ENCODE measurements around the gene LEMD3. TPM values are rescaled to one million over a fixed set of nuclear protein-coding genes. Genes with fewer than 3 reads are reported as not detected.

Gene LEMD3
- total and polyA plus RNA-seq, 2 of the 8 experiments (the other 6 are each of a cell fraction or from before 2014, with no cell fraction given) = 5.8 to 33.2 TPM

- H3K18ac ChIP-seq (ENCODE audit: extremely low read depth, low read length) = no peak overlapping the region
Measured at GRCh38 chr12:65204886-65205525, 35.6 kb downstream of the LEMD3 start.

More at GRCh38 chr12:65204886-65205525, 35.6 kb downstream of the LEMD3 start:
- Histone ChIP-seq H3K4me2 (ENCODE audit: insufficient read depth in 1 of 2, low read depth in 2 of 2, low read length in 2 of 2) (no peak overlapping the region), H3K79me1 (ENCODE audit: low read depth, low read length) (peaks cover 7% of the 10 kb centered on the region), H2BK5ac (ENCODE audit: low read depth, low read length) (no peak overlapping the region), H3K14ac (ENCODE audit: insufficient read length) (no peak overlapping the region), H2BK15ac (ENCODE audit: low read length) (no peak overlapping the region), H3K27me3 (replicated peaks in 1 of 4; ENCODE audit: control insufficient read depth in 3 of 4, extremely low read depth in 1 of 4, insufficient read depth in 3 of 4, low read length in 3 of 4) (no peaks in the 10 kb centered on the region), H2AK5ac (ENCODE audit: low read depth, low read length) (no peak overlapping the region), H2BK20ac (ENCODE audit: low read length) (no peak overlapping the region), H3K56ac (replicated peaks; ENCODE audit: insufficient read length, low read depth, low read length) (no peak overlapping the region), H3K23me2 (ENCODE audit: low read depth, low read length) (no peaks in the 10 kb centered on the region), H4K91ac (replicated peaks; ENCODE audit: insufficient read length, low read length) (no peak overlapping the region), H4K20me1 (replicated peaks in 1 of 2; ENCODE audit: control insufficient read depth in 1 of 2, insufficient read depth in 2 of 2, low read length in 2 of 2) (peaks cover 0 to 4% of the 10 kb centered on the region in 2 experiments), H3K4me1 (replicated peaks in 1 of 4; ENCODE audit: control insufficient read depth in 3 of 4, insufficient read depth in 4 of 4, low read length in 3 of 4) (no peaks in the 10 kb centered on the region; a peak in 1 of 7 replicates), H2AFZ (ENCODE audit: low read length) (no peak overlapping the region), H3K27ac (ENCODE audit: low read depth, low read length) (no peak overlapping the region), H2BK120ac (replicated peaks; ENCODE audit: low read depth, low read length) (no peak overlapping the region), H4K5ac (ENCODE audit: insufficient read length, low read depth, low read length) (no peak overlapping the region), H3K36me3 (ENCODE audit: control insufficient read depth in 2 of 4, insufficient read depth in 4 of 4, low read length in 3 of 4) (no peaks in the 10 kb centered on the region), H3K4ac (replicated peaks; ENCODE audit: insufficient read length, low read depth, low read length) (no peak overlapping the region), H3K4me3 (ENCODE audit: extremely low read depth in 1 of 4, insufficient read depth in 2 of 4, low read depth in 3 of 4, low read length in 4 of 4) (no peak overlapping the region), H2BK12ac (ENCODE audit: low read depth, low read length) (no peak overlapping the region), H3K79me2 (ENCODE audit: control insufficient read depth in 1 of 2, insufficient read depth in 2 of 2, low read length in 2 of 2) (peaks cover 0 to 93% of the 10 kb centered on the region in 2 experiments; a peak in 2 of 4 replicates), H4K8ac (ENCODE audit: extremely low read depth, insufficient read depth, low read length) (no peak overlapping the region), H3K9me3 (ENCODE audit: insufficient read depth in 2 of 2, low read depth in 1 of 2, low read length in 1 of 2) (no peaks in the 10 kb centered on the region), H3K23ac (ENCODE audit: insufficient read length) (no peak overlapping the region), H3K9ac (replicated peaks in 1 of 4; ENCODE audit: extremely low read depth in 1 of 4, low read depth in 3 of 4, low read length in 3 of 4) (no peak overlapping the region)
- DNase-seq (ENCODE audit: low read depth in 1 of 2, low spot score in 2 of 2) (no peak), FAIRE-seq (no peak)
- no peak for TF ChIP-seq TCF12 (IDR thresholded peaks at IDR 0.05; ENCODE audit: low read depth, low read length)
- TF ChIP-seq GABPA (IDR thresholded peaks at IDR 0.05; ENCODE audit: borderline replicate concordance, insufficient read depth, low read length) = no peak
- TF ChIP-seq HDAC6 (IDR thresholded peaks at IDR 0.05; ENCODE audit: low read depth, low read length) = no peak
- no peak for TF ChIP-seq ASH2L (IDR thresholded peaks at IDR 0.05; ENCODE audit: low read length)
- no peak for TF ChIP-seq EZH2 (IDR thresholded peaks at IDR 0.05; ENCODE audit: low read depth, low read length, severe bottlenecking)
- 93% methylated on average over 2 of the region's 2 CpGs; no CpG with 5 or more reads in 1 of the 2 experiments for WGBS, 2 experiments (ENCODE audit: extremely low coverage in 1 of 2, insufficient coverage in 1 of 2, insufficient read length in 1 of 2, insufficient replicate concordance in 2 of 2, low coverage in 1 of 2, low lambda C conversion rate in 2 of 2, missing lambda C conversion rate in 1 of 2)
- ChIA-PET CTCF (ENCODE audit: partially characterized antibody) (no interaction called here), POLR2A (ENCODE audit: partially characterized antibody) (no interaction called here)

Data from H1 (cell line).